HCT116 (cell line): Measurements from ENCODE around the gene SH3GL2. TPM values are rescaled to one million over a fixed set of nuclear protein-coding genes. Genes with fewer than 3 reads are reported as not detected.

ENCODE experiments used
- ATAC-seq: fragments of 200-7000 bp; cut with Tn5 transposase; 2 replicates; pipeline ENCODE4 v1.9.1; 2020; ENCODE audit warnings: mild to moderate bottlenecking, moderate library complexity
- BruUV-seq: library from RNA; stranded (reverse); fragments of 400-500 nt; replicated peaks from 2 replicates; lab custom pipeline; 2021; lab: Mats Ljungman, UMichigan
- CTCF ChIA-PET: fragments of 300-600 bp; sonication (Branson Sonifier 250); formaldehyde crosslinking; loops from one replicate; lab custom pipeline; 2021; ENCODE audit warnings: antibody characterized with exemption; lab: Charles Lee
- POLR2A ChIA-PET: fragments of 300-600, 350-600 bp; sonication (Branson Sonifier 250); formaldehyde crosslinking; loops from one replicate; lab custom pipeline; 2021; ENCODE audit warnings: antibody characterized with exemption; lab: Charles Lee
- RAD21 ChIA-PET, 2 experiments: fragments of 300-600 bp; sonication (Branson Sonifier 250); formaldehyde crosslinking; loops; one replicate each; lab custom pipeline; 2023; ENCODE audit warnings: low total read pairs in 2 of 2; ENCODE audit not compliant: uncharacterized antibody in 2 of 2, unreplicated experiment in 2 of 2, low non-redundant PET in 1 of 2; lab: Charles Lee
- DNase-seq: peaks from one replicate; pipeline ENCODE4 v3.0.0-alpha.2; 2010; ENCODE audit warnings: low read depth, low spot score
- H2AFZ ChIP-seq: fragments of 200-600 bp; shearing (Covaris generic), sonication (generic); 2 replicates; pipeline ENCODE4 v1.6.1; 2017; ENCODE audit warnings: low read depth, mixed run types, mixed read lengths, antibody characterized with exemption, low read length; ENCODE audit not compliant: poor library complexity, severe bottlenecking
- H3K27ac ChIP-seq: 2 replicates; pipeline ENCODE4 v1.5.1; 2012; ENCODE audit warnings: low read depth, low read length
- H3K27me3 ChIP-seq: fragments of 200-600 bp; sonication (generic); 2 replicates; pipeline ENCODE4 v1.6.1; 2016; ENCODE audit warnings: mixed run types, low read length, mixed read lengths; ENCODE audit not compliant: insufficient read depth
- H3K36me3 ChIP-seq, 2 experiments: fragments of 200-500 bp in 1 of 2; fragments of 200-600 bp in 1 of 2; sonication (Bioruptor generic) in 1 of 2; sonication (generic) in 1 of 2; 2 replicates each; pipeline versions ENCODE4 v1.5.1 to v1.6.1; 2014 to 2016; ENCODE audit warnings: low read length in 2 of 2, inconsistent platforms in 1 of 2, mixed read lengths in 1 of 2, mixed run types in 1 of 2; ENCODE audit not compliant: insufficient read depth in 2 of 2, control insufficient read depth in 1 of 2
- H3K4me1 ChIP-seq, 2 experiments: fragments of 200-600 bp in 1 of 2; sonication (generic) in 1 of 2; 2 replicates each; pipeline versions ENCODE4 v1.5.1 to v1.6.1; 2012 to 2017; ENCODE audit warnings: low read length in 2 of 2, inconsistent platforms in 1 of 2, mild to moderate bottlenecking in 1 of 2, mixed read lengths in 1 of 2, mixed run types in 1 of 2, moderate library complexity in 1 of 2; ENCODE audit not compliant: insufficient read depth in 2 of 2, control insufficient read depth in 1 of 2
- H3K4me2 ChIP-seq: fragments of 200-600 bp; sonication (generic); 2 replicates; pipeline ENCODE4 v1.6.1; 2017; ENCODE audit warnings: mixed run types, low read length, mixed read lengths
- H3K4me3 ChIP-seq, 2 experiments: fragments of 200-600 bp in 1 of 2; sonication (generic) in 1 of 2; replicated peaks in 1 of 2; 2 replicates each; pipeline ENCODE4 v1.5.1; 2011 to 2016; ENCODE audit warnings: low read length in 2 of 2, control low read depth in 1 of 2, low read depth in 1 of 2, mild to moderate bottlenecking in 1 of 2, mixed read lengths in 1 of 2, mixed run types in 1 of 2
- H3K79me2 ChIP-seq: fragments of 200-600 bp; sonication (generic); 2 replicates; pipeline ENCODE4 v1.6.1; 2017; ENCODE audit warnings: mild to moderate bottlenecking, mixed run types, low read length, moderate library complexity, mixed read lengths; ENCODE audit not compliant: insufficient read depth
- H3K9ac ChIP-seq: fragments of 200-600 bp; sonication (generic); 2 replicates; pipeline ENCODE4 v1.6.1; 2016; ENCODE audit warnings: low read length, mixed read lengths
- H3K9me2 ChIP-seq: fragments of 200-600 bp; sonication (generic), shearing (Covaris generic); 2 replicates; pipeline ENCODE4 v1.6.1; 2017; ENCODE audit warnings: mixed run types, mild to moderate bottlenecking, moderate library complexity; ENCODE audit not compliant: insufficient read depth
- H3K9me3 ChIP-seq, 2 experiments: fragments of 200-500 bp in 1 of 2; fragments of 200-600 bp in 1 of 2; sonication (Bioruptor generic) in 1 of 2; sonication (generic) in 1 of 2; 2 replicates each; pipeline ENCODE4 v1.6.1; 2014 to 2017; ENCODE audit warnings: low read length in 2 of 2, mixed read lengths in 2 of 2, inconsistent platforms in 1 of 2, low read depth in 1 of 2, mild to moderate bottlenecking in 1 of 2, mixed run types in 1 of 2, moderate library complexity in 1 of 2; ENCODE audit not compliant: control insufficient read depth in 1 of 2, insufficient read depth in 1 of 2
- H4K20me1 ChIP-seq: fragments of 200-600 bp; sonication (generic), shearing (Covaris generic); 2 replicates; pipeline ENCODE4 v1.6.1; 2017; ENCODE audit warnings: mixed run types, mild to moderate bottlenecking, moderate library complexity; ENCODE audit not compliant: insufficient read depth
- CBX3 ChIP-seq: IDR thresholded peaks from 2 replicates; pipeline ENCODE4 v1.6.1; 2012; ENCODE audit warnings: low read depth
- EZH2 ChIP-seq: fragments of 200-600 bp; sonication (generic); IDR thresholded peaks from 2 replicates; pipeline ENCODE4 v1.6.1; 2017; ENCODE audit warnings: antibody characterized with exemption, mixed run types
- JUND ChIP-seq: IDR thresholded peaks from 2 replicates; pipeline ENCODE4 v1.6.1; 2012
- MAX ChIP-seq: IDR thresholded peaks from 2 replicates; pipeline ENCODE4 v1.6.1; 2012
- SP1 ChIP-seq: IDR thresholded peaks from 2 replicates; pipeline ENCODE4 v1.6.1; 2012; ENCODE audit warnings: low read depth
- TCF7L2 ChIP-seq: IDR thresholded peaks from 2 replicates; pipeline ENCODE4 v1.7.0; 2011; ENCODE audit warnings: borderline replicate concordance, inconsistent platforms; ENCODE audit not compliant: insufficient read depth, insufficient read length; ENCODE audit errors: extremely low read depth
- intact Hi-C: fragments of 100-400 bp; cut with micrococcal nuclease; formaldehyde crosslinking; loops from 2 replicates; pipeline ENCODE4 v1.10.0; 2022
- total RNA-seq: library from RNA; stranded (reverse); gene quantifications from one replicate; pipeline ENCODE4 v1.2.1, GENCODE V29; 2021; ENCODE audit not compliant: unreplicated experiment
- TF ChIP-seq, protein P1 (sequence below): IDR thresholded peaks from 2 replicates; pipeline ENCODE4 v1.6.1; 2012

SH3GL2 gene
- total RNA-seq, 1 experiment from 2014 or later: not detected

GRCh38 chr9:17775656-17776055 lies 196.8 kb downstream of the SH3GL2 start:
- H3K9me3 ChIP-seq: peaks cover 0 to 3% of the 10 kb centered on the region in 2 experiments; a peak in 2 of 4 replicates
- H3K4me3 ChIP-seq: no peak overlapping the region
- TF ChIP-seq, protein P1, sequence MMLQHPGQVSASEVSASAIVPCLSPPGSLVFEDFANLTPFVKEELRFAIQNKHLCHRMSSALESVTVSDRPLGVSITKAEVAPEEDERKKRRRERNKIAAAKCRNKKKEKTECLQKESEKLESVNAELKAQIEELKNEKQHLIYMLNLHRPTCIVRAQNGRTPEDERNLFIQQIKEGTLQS: no peak
- no peak for TF ChIP-seq TCF7L2
- TF ChIP-seq CBX3: no peak
- no peak for TF ChIP-seq SP1
- TF ChIP-seq MAX: no peak
- CTCF ChIA-PET: no interaction called here
- BruUV-seq: no TSS peak
- no peak overlapping the region for H2AFZ ChIP-seq
- no peaks in the 10 kb centered on the region for H3K27me3 ChIP-seq
- no peak overlapping the region for H3K4me2 ChIP-seq
- ATAC-seq (no peak), DNase-seq (no peak)
- H3K27ac ChIP-seq: no peak overlapping the region
- RAD21 ChIA-PET: no interaction called here
- H3K9ac ChIP-seq: no peak overlapping the region
- H3K4me1 ChIP-seq: no peaks in the 10 kb centered on the region
- H3K79me2 ChIP-seq: no peaks in the 10 kb centered on the region
- POLR2A ChIA-PET: no interaction called here
- no peaks in the 10 kb centered on the region; the same call in 1 of the 2 replicates for H4K20me1 ChIP-seq
- H3K9me2 ChIP-seq: no peaks in the 10 kb centered on the region
- no peaks in the 10 kb centered on the region for H3K36me3 ChIP-seq
- intact Hi-C loops: no loop called here

- TF ChIP-seq EZH2: no peak
- TF ChIP-seq JUND: no peak
- Histone ChIP-seq H3K36me3 (no peaks in the 10 kb centered on the region), H3K9ac (no peak overlapping the region), H3K79me2 (no peaks in the 10 kb centered on the region), H3K4me1 (no peaks in the 10 kb centered on the region), H3K4me2 (no peak overlapping the region), H3K4me3 (no peak overlapping the region), H3K27me3 (no peaks in the 10 kb centered on the region), H3K9me3 (peaks cover 0 to 3% of the 10 kb centered on the region in 2 experiments; a peak in 2 of 4 replicates), H3K27ac (no peak overlapping the region), H4K20me1 (no peaks in the 10 kb centered on the region; the same call in 1 of the 2 replicates), H2AFZ (no peak overlapping the region), H3K9me2 (no peaks in the 10 kb centered on the region)
- ATAC-seq (no peak), DNase-seq (no peak)
- CTCF ChIA-PET: no interaction called here
- POLR2A ChIA-PET: no interaction called here
- BruUV-seq: no TSS peak
- intact Hi-C loops: no loop called here
- RAD21 ChIA-PET: no interaction called here
Observed at GRCh38 chr9:17776735-17777134, 197.9 kb downstream of the SH3GL2 start.
